ENCODE results near the gene LRRC8B. TPM values are rescaled to one million over a fixed set of nuclear protein-coding genes. Genes with fewer than 3 reads are reported as not detected.
A peak's percentile ranks its signal among the peaks of the same experiment; 100 is the strongest.

LRRC8B gene
- total and polyA plus RNA-seq, 2 of the 8 experiments (the other 6 are each of a cell fraction or from before 2014, with no cell fraction given): 18.4 to 29.2 TPM

- Histone ChIP-seq H4K5ac (ENCODE audit: insufficient read length, low read depth, low read length) (peak overlapping the region; percentile 30), H3K4me1 (replicated peaks in 1 of 4; ENCODE audit: control insufficient read depth in 3 of 4, insufficient read depth in 4 of 4, low read length in 3 of 4) (peaks cover 0 to 10% (median 7%) of the 10 kb centered on the region in 4 experiments; a peak in 5 of 7 replicates), H3K4ac (replicated peaks; ENCODE audit: insufficient read length, low read depth, low read length) (no peak overlapping the region), H3K23ac (ENCODE audit: insufficient read length) (no peak overlapping the region), H3K56ac (replicated peaks; ENCODE audit: insufficient read length, low read depth, low read length) (peak overlapping the region; percentile 26), H2AFZ (ENCODE audit: low read length) (peak overlapping the region; percentile 59; the same call in 1 of the 2 replicates), H2BK20ac (ENCODE audit: low read length) (no peak overlapping the region), H3K79me1 (ENCODE audit: low read depth, low read length) (no peaks in the 10 kb centered on the region), H4K91ac (replicated peaks; ENCODE audit: insufficient read length, low read length) (peak overlapping the region; percentile 13), H4K8ac (ENCODE audit: extremely low read depth, insufficient read depth, low read length) (no peak overlapping the region; the same call in 1 of the 2 replicates), H2BK12ac (ENCODE audit: low read depth, low read length) (0 out of 2 replicates have a peak overlapping the region, but pooled peaks have one; percentile 22), H3K36me3 (ENCODE audit: control insufficient read depth in 2 of 4, insufficient read depth in 4 of 4, low read length in 3 of 4) (no peaks in the 10 kb centered on the region), H2BK120ac (replicated peaks; ENCODE audit: low read depth, low read length) (no peak overlapping the region), H4K20me1 (replicated peaks in 1 of 2; ENCODE audit: control insufficient read depth in 1 of 2, insufficient read depth in 2 of 2, low read length in 2 of 2) (no peaks in the 10 kb centered on the region), H3K23me2 (ENCODE audit: low read depth, low read length) (peaks cover 18% of the 10 kb centered on the region), H3K27me3 (replicated peaks in 1 of 4; ENCODE audit: control insufficient read depth in 3 of 4, extremely low read depth in 1 of 4, insufficient read depth in 3 of 4, low read length in 3 of 4) (peaks cover 0 to 23% (median 18%) of the 10 kb centered on the region in 4 experiments; a peak in 5 of 7 replicates), H3K4me2 (ENCODE audit: insufficient read depth in 1 of 2, low read depth in 2 of 2, low read length in 2 of 2) (peak overlapping the region; percentile 85 to 88), H2AK5ac (ENCODE audit: low read depth, low read length) (no peak overlapping the region), H3K9me3 (ENCODE audit: insufficient read depth in 2 of 2, low read depth in 1 of 2, low read length in 1 of 2) (no peaks in the 10 kb centered on the region), H3K27ac (ENCODE audit: low read depth, low read length) (no peak overlapping the region), H2BK5ac (ENCODE audit: low read depth, low read length) (no peak overlapping the region), H3K9ac (replicated peaks in 1 of 4; ENCODE audit: extremely low read depth in 1 of 4, low read depth in 3 of 4, low read length in 3 of 4) (peak overlapping the region in 2 of 4 experiments; percentile 23 to 81; a peak in 4 of 7 replicates), H3K79me2 (ENCODE audit: control insufficient read depth in 1 of 2, insufficient read depth in 2 of 2, low read length in 2 of 2) (no peaks in the 10 kb centered on the region), H3K14ac (ENCODE audit: insufficient read length) (no peak overlapping the region), H3K18ac (ENCODE audit: extremely low read depth, low read length) (peak overlapping the region; percentile 68), H3K4me3 (ENCODE audit: extremely low read depth in 1 of 4, insufficient read depth in 2 of 4, low read depth in 3 of 4, low read length in 4 of 4) (peak overlapping the region; percentile 57 to 74 (median 72)), H2BK15ac (ENCODE audit: low read length) (no peak overlapping the region)
- DNase-seq (ENCODE audit: low read depth in 1 of 2, low spot score in 2 of 2) (no peak), FAIRE-seq (no peak)
- WGBS, 2 experiments (ENCODE audit: extremely low coverage in 1 of 2, insufficient coverage in 1 of 2, insufficient read length in 1 of 2, insufficient replicate concordance in 2 of 2, low coverage in 1 of 2, low lambda C conversion rate in 2 of 2, missing lambda C conversion rate in 1 of 2): 1% methylated on average over 27 of the region's 57 CpGs; no CpG with 5 or more reads in 1 of the 2 experiments
- ChIA-PET CTCF (ENCODE audit: partially characterized antibody) (interaction anchor here (1.1 to 9.7 kb wide), 5 partner anchors 10 to 130 kb away, joined by 3 to 101 read pairs (median 5); no protein-coding TSS in a partner anchor), POLR2A (ENCODE audit: partially characterized antibody) (interaction anchor here (0.6 to 1.9 kb wide), 2 partner anchors 130 to 209 kb away, joined by 4 read pairs; no protein-coding TSS in a partner anchor)
- TF ChIP-seq CREB1 (IDR thresholded peaks at IDR 0.05) (no peak), SP1 (IDR thresholded peaks at IDR 0.05; ENCODE audit: low read depth, low read length) (no peak), MAX (IDR thresholded peaks at IDR 0.05) (no peak; the same call in 1 of the 2 replicates), SP4 (IDR thresholded peaks at IDR 0.05; ENCODE audit: low read length) (no peak), RNF2 (IDR thresholded peaks at IDR 0.05; ENCODE audit: borderline replicate concordance, low read depth, low read length, missing control alignments, poor library complexity, severe bottlenecking) (peak; percentile 21), CBX5 (IDR thresholded peaks at IDR 0.05; ENCODE audit: low read depth, low read length) (no peak), USF2 (IDR thresholded peaks at IDR 0.05; ENCODE audit: low read length) (no peak), KDM4A (IDR thresholded peaks at IDR 0.05; ENCODE audit: low read depth, low read length, severe bottlenecking) (peak; percentile 92), EZH2 (IDR thresholded peaks at IDR 0.05; ENCODE audit: low read depth, low read length, severe bottlenecking) (peak; percentile 51), RXRA (IDR thresholded peaks at IDR 0.05; ENCODE audit: insufficient read depth, low read depth, low read length) (no peak), ZNF274 (IDR thresholded peaks at IDR 0.05; ENCODE audit: borderline replicate concordance, extremely low read depth, low read length) (no peak)
These were observed 108.7 kb downstream of the LRRC8B start for GRCh38 chr1:89633248-89633799.

Measured in H1 (cell line).